ENCODE results near the gene UHRF1.

UHRF1 gene

DNA sequence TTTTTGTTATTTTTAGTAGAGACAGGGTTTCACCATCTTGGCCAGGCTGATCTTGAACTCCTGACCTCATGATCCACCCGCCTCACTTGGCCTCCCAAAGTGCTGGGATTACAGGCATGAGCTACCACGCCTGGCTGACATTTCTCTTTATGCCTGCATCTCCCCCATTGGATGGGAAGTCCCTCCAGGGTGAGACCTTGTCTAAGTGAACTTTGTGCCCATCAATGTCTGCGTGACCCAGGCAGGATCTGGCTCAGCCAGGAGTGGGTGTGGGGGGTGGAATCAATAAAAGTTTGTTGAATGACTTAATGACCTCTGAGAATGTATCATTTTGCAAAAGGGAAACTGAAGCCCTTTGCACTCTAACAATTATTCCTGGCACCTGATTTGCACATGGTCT lies 4.8 kb upstream of the UHRF1 start:
- TF ChIP-seq, protein P1, sequence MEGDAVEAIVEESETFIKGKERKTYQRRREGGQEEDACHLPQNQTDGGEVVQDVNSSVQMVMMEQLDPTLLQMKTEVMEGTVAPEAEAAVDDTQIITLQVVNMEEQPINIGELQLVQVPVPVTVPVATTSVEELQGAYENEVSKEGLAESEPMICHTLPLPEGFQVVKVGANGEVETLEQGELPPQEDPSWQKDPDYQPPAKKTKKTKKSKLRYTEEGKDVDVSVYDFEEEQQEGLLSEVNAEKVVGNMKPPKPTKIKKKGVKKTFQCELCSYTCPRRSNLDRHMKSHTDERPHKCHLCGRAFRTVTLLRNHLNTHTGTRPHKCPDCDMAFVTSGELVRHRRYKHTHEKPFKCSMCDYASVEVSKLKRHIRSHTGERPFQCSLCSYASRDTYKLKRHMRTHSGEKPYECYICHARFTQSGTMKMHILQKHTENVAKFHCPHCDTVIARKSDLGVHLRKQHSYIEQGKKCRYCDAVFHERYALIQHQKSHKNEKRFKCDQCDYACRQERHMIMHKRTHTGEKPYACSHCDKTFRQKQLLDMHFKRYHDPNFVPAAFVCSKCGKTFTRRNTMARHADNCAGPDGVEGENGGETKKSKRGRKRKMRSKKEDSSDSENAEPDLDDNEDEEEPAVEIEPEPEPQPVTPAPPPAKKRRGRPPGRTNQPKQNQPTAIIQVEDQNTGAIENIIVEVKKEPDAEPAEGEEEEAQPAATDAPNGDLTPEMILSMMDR (IDR thresholded peaks at IDR 0.05; ENCODE audit: low read depth, low read length, missing control alignments) = no peak
- in situ Hi-C loops (cut with HindIII; ENCODE audit: low sequenced_read_pairs) = no loop called here
- no peak for DNase-seq (ENCODE audit: low read depth)
- no peak overlapping the region for H3K4me3 ChIP-seq (ENCODE audit: low read depth, low read length)

DNA sequence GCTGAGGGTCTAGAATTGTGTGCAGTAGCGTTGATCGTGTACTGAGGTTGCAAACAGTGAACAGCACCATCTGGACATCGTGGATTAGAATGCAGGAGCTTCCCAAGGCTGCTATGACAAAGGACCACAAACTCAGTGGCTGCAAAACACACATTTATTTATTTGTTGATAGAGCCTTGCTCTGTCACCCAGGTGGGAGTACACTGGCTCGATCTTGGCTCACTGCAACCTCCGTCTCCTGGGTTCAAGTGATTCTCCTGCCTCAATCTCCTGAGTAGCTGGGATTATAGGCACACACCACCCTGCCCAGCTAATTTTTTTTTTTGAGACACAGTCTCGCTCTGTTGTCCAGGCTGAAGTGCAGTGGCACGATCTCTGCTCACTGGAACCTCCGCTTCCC lies 2.3 kb upstream of the UHRF1 start:
- in situ Hi-C loops (cut with HindIII; ENCODE audit: low sequenced_read_pairs) = no loop called here
- no peak overlapping the region for H3K4me3 ChIP-seq (ENCODE audit: low read depth, low read length)
- TF ChIP-seq, protein P1 (IDR thresholded peaks at IDR 0.05; ENCODE audit: low read depth, low read length, missing control alignments) = no peak
- DNase-seq (ENCODE audit: low read depth) = no peak

DNA sequence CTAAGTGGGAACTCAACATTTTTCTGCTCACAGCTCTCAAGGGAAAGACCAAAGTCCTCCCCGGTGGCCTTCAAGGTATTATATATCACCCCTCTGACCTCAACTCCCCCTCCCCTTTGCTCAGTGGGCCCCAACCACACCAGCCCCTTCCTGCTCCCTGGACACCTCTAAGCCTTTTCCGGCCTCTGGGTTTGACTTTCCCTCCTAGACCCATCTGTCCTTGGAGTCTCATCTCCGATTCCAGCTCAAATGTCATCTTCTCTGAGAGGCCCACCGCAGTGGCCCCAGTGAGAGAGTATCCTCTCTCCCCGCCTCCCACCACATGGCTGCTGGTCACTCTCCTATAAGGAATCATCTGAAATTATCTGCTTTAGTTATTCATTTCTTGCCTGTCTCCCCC lies 941 bp upstream of the UHRF1 start:
- in situ Hi-C loops (cut with HindIII; ENCODE audit: low sequenced_read_pairs) = no loop called here
- H3K4me3 ChIP-seq (ENCODE audit: low read depth, low read length) = no peak overlapping the region
- TF ChIP-seq, protein P1 (IDR thresholded peaks at IDR 0.05; ENCODE audit: low read depth, low read length, missing control alignments) = no peak
- no peak for DNase-seq (ENCODE audit: low read depth)

DNA sequence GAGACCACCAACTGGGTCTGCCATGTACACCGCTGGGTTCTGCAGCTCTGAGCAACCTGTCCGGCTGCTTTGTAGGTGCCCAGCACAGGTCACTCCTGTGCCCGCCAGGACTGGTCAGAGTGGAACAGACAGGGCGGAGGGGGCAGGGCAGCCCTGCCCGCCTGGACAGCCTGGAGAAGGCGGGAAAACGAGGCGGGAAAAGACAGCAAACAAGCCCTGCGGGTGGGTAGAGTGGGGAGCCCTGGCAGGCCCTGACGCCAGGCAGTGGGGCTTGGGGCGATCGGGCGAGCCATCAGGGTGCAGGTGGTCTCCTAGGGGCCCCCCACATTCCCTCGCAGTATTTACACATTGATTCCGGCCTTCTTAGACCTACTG lies 533 bp upstream of the UHRF1 start:
- in situ Hi-C loops (cut with HindIII; ENCODE audit: low sequenced_read_pairs) = no loop called here
- TF ChIP-seq, protein P1 (IDR thresholded peaks at IDR 0.05; ENCODE audit: low read depth, low read length, missing control alignments) = no peak
- H3K4me3 ChIP-seq (ENCODE audit: low read depth, low read length) = no peak overlapping the region
- DNase-seq (ENCODE audit: low read depth) = no peak

DNA sequence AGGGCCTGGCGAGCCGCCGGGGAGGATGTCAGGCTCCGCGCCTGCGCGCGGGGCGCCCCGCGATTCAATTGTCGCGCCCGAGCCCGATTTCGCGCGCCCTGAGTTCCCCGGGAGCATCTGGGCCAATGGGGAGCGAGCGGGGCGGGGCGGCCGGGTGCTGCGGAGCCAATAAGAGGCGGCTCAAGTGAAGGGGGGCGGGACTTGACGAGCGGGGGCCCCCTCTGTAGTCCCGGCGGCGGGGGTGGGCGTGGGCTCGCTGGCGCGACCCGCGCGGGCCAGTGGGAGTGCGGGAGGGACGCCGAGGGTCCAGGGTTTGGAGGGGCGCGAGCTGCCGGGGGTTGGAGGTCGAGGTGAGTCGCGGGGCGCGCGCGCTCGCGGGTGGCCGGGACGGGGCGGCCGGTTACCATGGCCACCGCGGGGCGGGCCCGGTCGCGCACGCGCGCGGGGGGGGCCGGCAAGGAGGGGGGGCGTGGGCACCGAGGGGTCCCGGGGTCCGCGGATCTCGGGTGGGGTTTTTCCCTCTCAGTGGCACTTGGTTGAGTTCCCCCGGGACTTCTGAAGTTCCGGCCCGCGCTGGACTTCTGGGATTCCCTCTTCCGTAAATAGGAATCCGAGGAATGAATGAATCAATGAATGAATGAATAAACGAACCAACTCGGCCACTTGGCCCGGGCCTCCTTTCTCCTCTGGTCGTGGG lies 744 bp downstream of the UHRF1 start:
- in situ Hi-C loops (cut with HindIII; ENCODE audit: low sequenced_read_pairs) = no loop called here
- TF ChIP-seq, protein P1 (IDR thresholded peaks at IDR 0.05; ENCODE audit: low read depth, low read length, missing control alignments) = no peak

DNA sequence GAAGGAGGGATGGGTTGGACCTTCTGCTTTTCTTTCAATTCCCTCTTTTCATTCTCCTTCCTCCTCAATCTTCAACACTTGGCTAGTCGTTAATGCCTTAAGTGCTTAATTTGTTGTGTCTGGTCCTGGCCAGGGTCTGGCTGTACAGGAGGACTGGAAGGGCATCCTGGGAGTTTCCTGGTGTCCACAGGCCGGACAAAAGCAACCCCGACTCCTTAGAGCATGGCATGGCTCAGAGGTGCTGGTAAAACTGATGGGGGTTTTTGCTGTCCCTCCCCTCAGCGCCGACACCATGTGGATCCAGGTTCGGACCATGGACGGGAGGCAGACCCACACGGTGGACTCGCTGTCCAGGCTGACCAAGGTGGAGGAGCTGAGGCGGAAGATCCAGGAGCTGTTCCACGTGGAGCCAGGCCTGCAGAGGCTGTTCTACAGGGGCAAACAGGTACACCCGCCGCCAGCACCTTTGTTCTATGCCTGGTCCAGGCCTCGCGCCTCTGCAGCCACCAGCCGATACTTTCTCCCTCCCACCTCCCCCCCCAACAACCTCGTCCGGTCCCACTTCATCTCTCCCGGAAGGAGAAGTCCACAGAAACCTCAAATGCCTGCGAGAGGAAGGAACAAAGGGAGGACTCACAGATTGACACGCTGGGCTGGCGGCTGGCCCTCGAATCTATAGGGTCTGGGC lies 1.4 kb downstream of the UHRF1 start:
- in situ Hi-C loops (cut with HindIII; ENCODE audit: low sequenced_read_pairs) = no loop called here

More for the DNA sequence above, 744 bp downstream of the UHRF1 start:
- no peak for DNase-seq (ENCODE audit: low read depth)
- H3K4me3 ChIP-seq (ENCODE audit: low read depth, low read length) = peak overlapping the region; percentile 56

More for the DNA sequence above, 1.4 kb downstream of the UHRF1 start:
- H3K4me3 ChIP-seq (ENCODE audit: low read depth, low read length) = peak overlapping the region; percentile 56
- DNase-seq (ENCODE audit: low read depth) = no peak
- TF ChIP-seq, protein P1 (IDR thresholded peaks at IDR 0.05; ENCODE audit: low read depth, low read length, missing control alignments) = no peak
